Measurements from ENCODE around the gene COL6A2.
"Not testable (repeated sequence)": the region's sequence is repeated elsewhere in the genome, so short reads cannot be mapped to it uniquely, and the experiment has no call there.

Gene COL6A2

DNA sequence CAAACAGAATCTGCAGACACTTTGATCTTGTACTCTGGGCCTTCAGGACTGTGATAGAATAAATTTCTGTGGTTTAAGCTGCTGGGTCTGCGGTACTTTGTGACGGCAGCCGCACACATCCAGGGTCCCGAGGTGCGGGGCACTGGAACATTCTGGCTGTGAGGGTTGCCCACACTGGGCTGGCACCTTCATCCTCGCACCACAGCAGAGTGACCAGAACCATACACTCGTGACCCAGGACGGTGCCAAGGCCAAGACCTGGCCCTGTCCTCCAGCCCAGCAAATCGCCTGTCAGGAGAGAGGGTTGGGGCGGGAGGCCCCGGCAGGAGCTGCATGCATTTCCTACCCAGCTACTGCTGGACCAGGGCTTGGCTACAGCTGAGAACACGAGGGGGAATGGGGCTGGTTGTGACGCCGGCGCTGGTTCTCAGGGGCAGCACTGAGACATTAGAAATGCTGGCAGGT is 60.1 kb downstream of the COL6A2 start:
- DNase-seq = no peak

- no peak for DNase-seq
Measured at GRCh38 chr21:46158666-46159300, 60.9 kb downstream of the COL6A2 start.

DNA sequence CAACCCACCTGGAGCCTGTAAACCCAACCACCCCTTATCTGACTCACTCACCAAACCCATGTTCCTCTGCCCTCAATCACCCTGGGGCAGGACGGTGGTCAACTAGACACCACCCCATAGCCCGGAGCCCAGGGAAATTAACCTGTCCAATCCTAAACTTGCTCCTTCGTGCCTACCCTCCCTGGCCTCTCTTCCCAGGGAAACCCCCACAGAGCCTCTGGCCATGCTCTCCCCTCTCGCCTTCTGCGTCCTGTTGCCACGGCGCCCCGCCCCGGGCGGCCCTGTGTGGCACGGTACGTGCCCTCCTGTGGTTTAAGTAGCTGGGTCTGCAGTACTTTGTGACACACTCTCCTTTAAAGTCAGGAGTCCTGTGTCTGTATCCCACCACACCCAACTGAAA is 61.5 kb downstream of the COL6A2 start:
- DNase-seq = no peak

- DNase-seq = no peak
Measured at GRCh38 chr21:46159841-46160656, 62.1 kb downstream of the COL6A2 start.

GRCh38 chr21:46160657-46160906 is 62.7 kb downstream of the COL6A2 start:
- no peak for DNase-seq

DNA sequence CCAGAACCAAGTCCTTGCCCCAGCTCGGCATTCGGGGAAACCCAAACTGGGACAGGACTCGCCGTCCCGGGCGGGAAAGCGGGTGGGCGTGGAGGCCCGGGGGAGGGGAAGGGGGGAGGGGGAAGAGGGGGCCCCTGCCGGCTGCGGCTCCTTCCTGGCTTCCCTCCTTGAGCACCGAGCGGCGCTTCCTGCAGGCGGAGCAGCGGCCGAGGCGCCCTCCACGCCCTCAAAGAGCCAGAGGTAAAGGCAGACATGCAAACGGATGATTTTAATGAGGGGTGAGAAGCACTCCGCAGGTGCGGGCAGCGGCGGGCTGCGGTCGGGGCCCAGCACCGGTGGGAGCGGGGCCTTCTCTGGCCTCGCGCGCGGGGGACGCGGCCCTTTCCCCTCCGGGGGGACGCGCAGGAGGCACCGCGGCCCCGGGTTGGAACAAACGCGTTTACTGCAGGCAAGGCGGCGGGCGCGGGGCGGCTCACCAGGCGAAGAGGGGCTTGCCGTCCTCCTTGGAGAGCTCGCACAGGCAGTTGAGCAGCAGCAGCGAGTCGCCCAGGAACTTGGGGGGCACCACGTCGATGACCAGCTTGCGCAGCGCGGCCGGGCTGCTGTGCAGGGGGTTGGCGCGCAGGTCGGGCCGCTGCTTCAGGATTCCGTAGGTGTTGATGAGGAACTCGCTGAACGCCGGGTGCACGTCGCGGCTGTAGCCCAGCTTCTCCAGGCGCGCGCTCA is 63.2 kb downstream of the COL6A2 start:
- peak; percentile 16 for DNase-seq

GRCh38 chr21:46161633-46162592 is 64.0 kb downstream of the COL6A2 start:
- DNase-seq = no peak

DNA sequence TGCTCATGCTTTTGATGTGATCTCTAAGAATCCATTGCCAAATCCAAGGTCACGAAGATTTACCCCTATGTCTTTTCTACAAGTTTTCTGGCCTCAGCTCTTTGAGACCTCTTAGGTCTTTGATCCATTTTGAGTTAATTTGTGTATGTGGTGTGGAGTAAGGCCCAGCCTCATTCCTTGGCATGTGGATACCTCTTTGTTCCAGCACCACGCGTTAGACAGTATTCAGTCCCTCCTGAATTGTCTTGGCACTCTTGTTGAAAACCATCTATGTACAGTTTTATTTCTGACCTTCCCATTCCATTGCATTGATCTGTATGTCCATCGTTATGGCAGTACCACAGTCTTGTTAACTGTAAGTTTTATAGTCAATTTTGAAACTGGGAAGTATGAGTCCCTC is 65.5 kb downstream of the COL6A2 start:
- DNase-seq = no peak

- no peak for DNase-seq
Measured at GRCh38 chr21:46165098-46165497, 67.2 kb downstream of the COL6A2 start.

GRCh38 chr21:46168238-46168637 is 70.3 kb downstream of the COL6A2 start:
- no peak for DNase-seq

DNA sequence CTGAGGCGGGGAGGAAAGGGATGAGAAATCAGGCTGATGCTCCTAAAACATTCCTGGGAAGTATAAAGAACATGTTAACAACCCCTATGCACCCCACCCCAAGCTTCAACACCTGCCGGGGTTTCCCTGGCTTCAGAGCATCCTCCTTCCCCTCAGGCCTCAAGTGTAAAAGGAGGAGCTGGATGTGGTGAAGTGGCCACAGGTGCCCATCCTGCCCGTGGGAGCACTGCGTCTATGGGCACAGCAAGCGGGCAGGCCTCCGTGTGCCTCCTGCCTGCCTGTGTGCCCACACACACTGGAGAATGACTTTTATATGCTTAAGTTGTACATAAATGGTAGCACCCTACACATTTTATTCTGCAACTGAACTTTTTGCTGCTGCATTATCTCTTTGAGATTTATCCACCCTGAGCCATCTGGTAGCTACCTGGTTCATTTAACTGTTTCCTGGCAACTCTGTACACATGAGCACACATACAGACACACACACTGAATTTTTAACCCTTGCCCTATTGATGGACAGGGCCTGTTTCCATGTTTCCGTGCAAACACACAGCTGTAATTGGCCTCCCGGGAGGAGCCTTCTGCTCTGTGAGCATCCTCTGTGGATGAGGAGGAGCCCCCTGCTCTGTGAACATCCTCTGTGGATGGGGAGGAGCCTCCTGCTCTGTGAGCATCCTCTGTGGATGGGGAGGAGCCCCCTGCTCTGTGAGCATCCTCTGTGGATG is 70.9 kb downstream of the COL6A2 start:
- no peak for DNase-seq

DNA sequence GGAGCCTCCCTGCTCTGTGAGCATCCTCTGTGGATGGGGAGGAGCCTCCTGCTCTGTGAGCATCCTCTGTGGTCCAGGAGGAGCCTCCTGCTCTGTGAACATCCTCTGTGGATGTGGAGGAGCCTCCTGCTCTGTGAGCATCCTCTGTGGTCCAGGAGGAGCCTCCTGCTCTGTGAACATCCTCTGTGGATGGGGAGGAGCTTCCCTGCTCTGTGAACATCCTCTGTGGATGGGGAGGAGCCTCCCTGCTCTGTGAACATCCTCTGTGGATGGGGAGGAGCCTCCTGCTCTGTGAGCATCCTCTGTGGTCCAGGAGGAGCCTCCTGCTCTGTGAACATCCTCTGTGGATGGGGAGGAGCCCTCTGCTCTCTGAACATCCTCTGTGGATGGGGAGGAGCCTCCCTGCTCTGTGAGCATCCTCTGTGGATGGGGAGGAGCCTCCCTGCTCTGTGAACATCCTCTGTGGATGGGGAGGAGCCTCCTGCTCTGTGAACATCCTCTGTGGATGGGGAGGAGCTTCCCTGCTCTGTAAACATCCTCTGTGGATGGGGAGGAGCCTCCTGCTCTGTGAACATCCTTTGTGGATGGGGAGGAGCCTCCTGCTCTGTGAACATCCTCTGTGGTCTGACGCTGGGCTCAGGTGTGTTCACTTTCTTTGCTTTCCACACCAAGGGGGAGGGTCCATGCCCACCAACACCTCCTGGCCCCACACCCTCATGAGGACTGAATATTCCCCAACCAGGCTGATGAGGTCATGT is 72.7 kb downstream of the COL6A2 start:
- peak; percentile 20 for DNase-seq

DNA sequence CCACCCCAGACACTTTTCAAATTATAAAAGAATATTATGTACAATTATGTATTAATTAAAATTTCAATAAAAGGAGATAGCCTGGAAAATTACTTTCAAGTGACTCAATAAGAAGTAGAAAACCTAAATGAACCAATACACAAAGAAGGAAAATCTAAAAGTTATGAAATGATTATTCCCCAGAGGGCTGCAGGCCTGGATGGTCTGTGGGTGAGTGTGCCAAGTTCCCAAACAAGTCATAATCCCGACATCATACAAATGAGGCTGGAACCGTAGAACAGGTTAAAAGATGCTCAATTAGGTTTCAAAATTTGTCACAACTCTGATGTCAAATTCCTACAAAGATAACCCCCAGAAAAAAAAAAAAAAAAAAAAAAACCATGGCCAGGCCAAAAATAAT is 73.7 kb downstream of the COL6A2 start:
- no peak for DNase-seq

DNA sequence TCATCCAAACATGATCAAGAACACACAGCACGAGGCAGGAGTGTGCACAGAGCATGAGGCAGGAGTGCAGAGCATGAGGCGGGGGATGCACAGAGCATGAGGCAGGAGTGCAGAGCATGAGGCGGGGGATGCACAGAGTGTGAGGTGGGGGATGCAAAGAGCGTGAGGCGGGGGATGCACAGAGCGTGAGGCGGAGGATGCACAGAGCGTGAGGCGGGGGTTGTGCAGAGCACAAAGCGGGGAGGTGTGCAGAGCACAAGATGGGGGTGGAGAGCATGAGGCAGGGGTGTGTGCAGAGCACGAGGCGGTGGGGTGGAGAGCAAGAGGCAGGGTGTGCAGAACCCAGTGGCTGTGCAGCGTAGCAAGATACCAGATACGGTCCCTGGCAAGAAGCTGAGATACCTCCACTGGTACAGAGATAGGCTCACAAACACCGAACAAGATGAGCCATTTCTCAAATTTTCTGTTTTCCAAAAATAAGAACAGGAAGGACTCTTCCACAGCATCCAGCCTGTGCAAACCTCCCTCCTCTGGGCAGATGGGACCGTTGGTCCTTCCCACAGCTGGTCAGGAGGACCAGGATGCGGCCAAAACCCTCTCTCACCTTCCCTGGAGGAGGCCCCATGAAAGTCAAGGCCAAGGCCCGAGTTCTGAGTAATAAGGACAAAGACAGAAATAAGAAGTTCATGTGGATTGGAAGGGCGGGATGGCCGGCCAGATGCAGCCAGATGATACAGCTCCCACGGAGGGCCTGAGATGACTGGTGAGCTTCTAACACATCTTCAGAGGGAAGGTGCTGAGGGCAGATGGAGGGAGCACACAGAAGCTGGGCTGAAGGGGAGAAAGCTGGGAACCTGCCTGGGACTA is 74.3 kb downstream of the COL6A2 start:
- no peak for DNase-seq

GRCh38 chr21:46172863-46173528 is 75.1 kb downstream of the COL6A2 start:
- DNase-seq = no peak

DNA sequence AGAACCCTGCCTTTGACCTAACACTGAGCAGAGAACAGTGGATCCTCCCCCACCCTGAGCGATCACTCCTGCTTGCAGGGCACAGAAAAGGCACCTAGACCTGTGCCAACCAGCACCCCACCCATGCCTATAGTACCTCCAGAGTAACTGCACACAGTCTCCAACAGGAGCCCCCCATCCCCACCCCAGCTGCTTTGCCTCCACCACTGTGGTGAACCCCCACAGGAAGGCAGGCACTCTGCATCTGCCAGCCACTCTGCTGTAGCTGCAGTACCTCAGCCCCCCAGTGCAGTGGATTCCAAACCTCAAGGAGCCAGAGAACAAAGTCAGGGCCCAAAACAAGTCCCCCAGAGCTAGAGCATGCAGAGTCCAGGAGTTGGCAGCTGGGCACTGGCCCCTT is 75.7 kb downstream of the COL6A2 start:
- DNase-seq = no peak

- not testable (repeated sequence) for DNase-seq
Measured at GRCh38 chr21:46176443-46177129, 78.7 kb downstream of the COL6A2 start.

DNA sequence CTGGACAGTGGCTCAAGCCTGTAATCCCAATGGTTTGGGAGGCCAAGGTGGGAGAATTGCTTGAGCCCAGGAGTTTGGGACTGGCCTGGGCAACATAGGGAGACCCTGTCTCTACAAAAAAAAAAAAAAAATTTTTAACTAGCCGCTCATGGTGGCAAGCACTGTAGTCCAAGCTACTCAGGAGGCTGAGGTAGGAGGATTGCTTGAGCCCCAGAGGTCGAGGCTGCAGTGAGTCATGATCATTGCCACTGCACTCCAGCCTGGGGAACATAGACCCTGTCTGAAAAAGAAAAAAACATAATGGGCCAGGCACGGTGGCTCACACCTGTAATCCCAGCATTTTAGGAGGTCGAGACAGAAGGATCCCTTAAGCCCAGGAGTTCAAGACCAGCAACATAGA is 81.0 kb downstream of the COL6A2 start:
- no peak for DNase-seq
